Testis (tissue), 3 donors: Measurements from ENCODE around the gene SULT6B1. TPM values are rescaled to one million over a fixed set of nuclear protein-coding genes. Genes with fewer than 3 reads are reported as not detected.

ENCODE experiments used
- DNase-seq: peaks from one replicate; pipeline ENCODE4 v3.0.0-alpha.2; 2019
- H3K27ac ChIP-seq, 2 donors: fragments of 200-600 bp; sonication (generic); one replicate each; pipeline ENCODE4 v1.5.1; 2019
- H3K27me3 ChIP-seq: fragments of 200-600 bp; sonication (generic); one replicate; pipeline ENCODE4 v1.5.1; 2019
- H3K36me3 ChIP-seq: fragments of 200-600 bp; sonication (generic); one replicate; pipeline ENCODE4 v1.5.1; 2017; ENCODE audit warnings: low read depth; ENCODE audit errors: missing control alignments
- H3K4me1 ChIP-seq: fragments of 200-600 bp; sonication (generic); one replicate; pipeline ENCODE4 v1.5.1; 2019
- H3K4me3 ChIP-seq, 2 donors: fragments of 200-600 bp; sonication (generic); one replicate each; pipeline ENCODE4 v1.5.1; 2017 to 2019
- H3K9me3 ChIP-seq: fragments of 200-600 bp; sonication (generic); one replicate; pipeline ENCODE4 v1.5.1; 2017
- CTCF ChIP-seq, 3 experiments: fragments of 450-650 bp in 2 of 3; fragments of 200-600 bp in 1 of 3; sonication (generic) in 1 of 3; IDR thresholded peaks; one replicate each; pipeline ENCODE4 v1.5.1; 2016 to 2019; ENCODE audit warnings: antibody characterized with exemption in 3 of 3, mild to moderate bottlenecking in 2 of 3, moderate library complexity in 1 of 3
- POLR2A ChIP-seq: fragments of 450-650 bp; IDR thresholded peaks from one replicate; pipeline ENCODE4 v1.6.1; 2017; ENCODE audit warnings: antibody characterized with exemption, mild to moderate bottlenecking, moderate library complexity
- WGBS, 2 donors: methylation state at CpG; one replicate each; pipeline ENCODE4 v1.1.5; 2018; 5-methylcytosine and 5-hydroxymethylcytosine counted together
- intact Hi-C: fragments of 100-400 bp; cut with DNase I; formaldehyde crosslinking; loops from one replicate; pipeline ENCODE4 v1.15.1; 2023; ENCODE audit warnings: low total_unique reads
- polyA plus RNA-seq: library from polyadenylated mRNA; stranded (reverse); fragments of 350-450 nt; fragmentation: Illumina TruSeq; extraction: RNeasy Lipid Tissue Mini Kit (QIAGEN cat#74804); gene quantifications from one replicate; pipeline ENCODE4 v1.2.3, GENCODE V29; 2014; ENCODE audit warnings: low read depth, low replicate concordance; ENCODE audit not compliant: insufficient read depth
- total RNA-seq, 2 donors: library from RNA; depleted of rRNA; stranded (reverse); fragments of >200 nt; gene quantifications; one replicate each; pipeline ENCODE4 v1.2.3, GENCODE V29; 2016

The SULT6B1 gene
- total and polyA plus RNA-seq, 3 donors from 2014 or later = 0.31 to 3.8 (median 1.7) TPM

- Histone ChIP-seq H3K27me3 (no peaks in the 10 kb centered on the region), H3K36me3 (no peaks in the 10 kb centered on the region), H3K9me3 (no peaks in the 10 kb centered on the region), H3K27ac (peak overlapping the region; percentile 76 to 92), H3K4me1 (peaks cover 11% of the 10 kb centered on the region), H3K4me3 (peak overlapping the region; percentile 83 to 85)
- intact Hi-C loops = no loop called here
- DNase-seq = peak; percentile 53
- no peak for TF ChIP-seq POLR2A
- no peak for TF ChIP-seq CTCF (IDR thresholded peaks at IDR 0.05)
- 1% methylated on average over 17 to 27 of the region's 27 CpGs for WGBS, 2 donors
Measured at GRCh38 chr2:37156071-37156856, 32.2 kb downstream of the SULT6B1 start.

- no peak for DNase-seq
- TF ChIP-seq CTCF (IDR thresholded peaks at IDR 0.05) = no peak
- 91 to 98% methylated on average over 4 of the region's 4 CpGs for WGBS, 2 donors
- intact Hi-C loops = no loop called here
- Histone ChIP-seq H3K27ac (no peak overlapping the region), H3K9me3 (no peaks in the 10 kb centered on the region), H3K36me3 (no peaks in the 10 kb centered on the region), H3K4me3 (no peak overlapping the region), H3K4me1 (peaks cover 11% of the 10 kb centered on the region), H3K27me3 (no peaks in the 10 kb centered on the region)
Measured at GRCh38 chr2:37154785-37155184, 33.7 kb downstream of the SULT6B1 start.

- Histone ChIP-seq H3K9me3 (no peaks in the 10 kb centered on the region), H3K27me3 (no peaks in the 10 kb centered on the region), H3K4me1 (peaks cover 11% of the 10 kb centered on the region), H3K36me3 (no peaks in the 10 kb centered on the region), H3K27ac (no peak overlapping the region), H3K4me3 (no peak overlapping the region)
- intact Hi-C loops = no loop called here
- WGBS, 2 donors = 78 to 93% methylated on average over 5 of the region's 5 CpGs
- no peak for DNase-seq
- no peak for TF ChIP-seq POLR2A
- TF ChIP-seq CTCF (IDR thresholded peaks at IDR 0.05) = no peak
Measured at GRCh38 chr2:37153224-37153623, 35.2 kb downstream of the SULT6B1 start.

GRCh38 chr2:37149626-37150322, 38.7 kb downstream of the SULT6B1 start:
- no peaks in the 10 kb centered on the region for H3K36me3 ChIP-seq
- H3K4me1 ChIP-seq = no peaks in the 10 kb centered on the region
- H3K9me3 ChIP-seq = no peaks in the 10 kb centered on the region
- no peak overlapping the region for H3K4me3 ChIP-seq
- TF ChIP-seq POLR2A (no peak), CTCF (IDR thresholded peaks at IDR 0.05) (no peak)
- H3K27me3 ChIP-seq = no peaks in the 10 kb centered on the region
- intact Hi-C loops = no loop called here
- 48 to 69% methylated on average over 6 of the region's 6 CpGs for WGBS, 2 donors
- DNase-seq = no peak
- no peak overlapping the region for H3K27ac ChIP-seq
